Loucy (cell line): ENCODE measurements around the gene ARHGEF17.

Source experiments
- H2AFZ ChIP-seq: fragments of 200-600 bp; sonication (generic); 2 replicates; pipeline ENCODE4 v1.6.0; 2016; ENCODE audit warnings: antibody characterized with exemption, mild to moderate bottlenecking, low read length, moderate library complexity
- H3F3A ChIP-seq: fragments of 200-600 bp; 2 replicates; pipeline ENCODE4 v1.6.0; 2016; ENCODE audit warnings: antibody characterized with exemption, low read depth, mild to moderate bottlenecking
- H3K27me3 ChIP-seq: fragments of 200-600 bp; sonication (generic); 2 replicates; pipeline ENCODE4 v1.6.1; 2014; ENCODE audit warnings: low read length, mild to moderate bottlenecking; ENCODE audit not compliant: insufficient read depth, poor library complexity, severe bottlenecking
- H3K36me3 ChIP-seq: fragments of 200-600 bp; sonication (generic); 2 replicates; pipeline ENCODE4 v1.6.1; 2016; ENCODE audit warnings: low read length; ENCODE audit not compliant: insufficient read depth
- H3K4me1 ChIP-seq: fragments of 200-600 bp; sonication (generic); 2 replicates; pipeline ENCODE4 v1.5.1; 2014; ENCODE audit warnings: low read length, mild to moderate bottlenecking; ENCODE audit not compliant: insufficient read depth, poor library complexity, severe bottlenecking
- H3K4me2 ChIP-seq: fragments of 200-600 bp; sonication (generic); 2 replicates; pipeline ENCODE4 v1.6.0; 2014; ENCODE audit warnings: antibody characterized with exemption, low read length, low read depth, mild to moderate bottlenecking; ENCODE audit not compliant: poor library complexity, severe bottlenecking
- H3K4me3 ChIP-seq: fragments of 200-600 bp; sonication (generic); 2 replicates; pipeline ENCODE4 v1.5.1; 2014; ENCODE audit warnings: low read length, mild to moderate bottlenecking, mixed read lengths; ENCODE audit not compliant: poor library complexity, severe bottlenecking
- H3K79me2 ChIP-seq: fragments of 200-600 bp; sonication (generic); 2 replicates; pipeline ENCODE4 v1.6.1; 2014; ENCODE audit warnings: low read length; ENCODE audit not compliant: insufficient read depth
- H3K9ac ChIP-seq: fragments of 200-600 bp; sonication (generic); 2 replicates; pipeline ENCODE4 v1.6.0; 2014; ENCODE audit warnings: mild to moderate bottlenecking, low read depth, low read length, moderate library complexity; ENCODE audit not compliant: poor library complexity, severe bottlenecking
- H3K9me2 ChIP-seq: fragments of 200-600 bp; sonication (generic); replicated peaks from 2 replicates; pipeline ENCODE4 v1.6.1; 2016; ENCODE audit warnings: low read depth, low read length, mixed read lengths
- H3K9me3 ChIP-seq: fragments of 200-600 bp; sonication (generic); 2 replicates; pipeline ENCODE4 v1.6.1; 2014; ENCODE audit warnings: mild to moderate bottlenecking, antibody characterized with exemption, low read length, low read depth; ENCODE audit not compliant: insufficient read depth
- H4K20me1 ChIP-seq: fragments of 200-600 bp; sonication (generic); 2 replicates; pipeline ENCODE4 v1.6.0; 2014; ENCODE audit warnings: antibody characterized with exemption, low read length, mild to moderate bottlenecking; ENCODE audit not compliant: insufficient read depth, poor library complexity, severe bottlenecking
- CTCF ChIP-seq: fragments of 200-600 bp; sonication (generic); conservative IDR thresholded peaks from 2 replicates; pipeline ENCODE4 v1.5.1; 2014; ENCODE audit warnings: mild to moderate bottlenecking, antibody characterized with exemption, low read length
- EZH2phosphoT487 ChIP-seq: fragments of 200-600 bp; IDR thresholded peaks from 2 replicates; pipeline ENCODE4 v1.6.1; 2018; ENCODE audit warnings: antibody characterized with exemption, mild to moderate bottlenecking, moderate library complexity, borderline replicate concordance

ARHGEF17 gene

GRCh38 chr11:73283276-73284000 is 24.6 kb upstream of the ARHGEF17 start:
- H3K36me3 ChIP-seq = no peaks in the 10 kb centered on the region
- TF ChIP-seq CTCF (no peak), EZH2phosphoT487 (no peak)
- no peak overlapping the region for H3K4me3 ChIP-seq
- H3K9me3 ChIP-seq = no peaks in the 10 kb centered on the region
- no peaks in the 10 kb centered on the region for H3K79me2 ChIP-seq
- no peak overlapping the region for H3K4me2 ChIP-seq
- no peaks in the 10 kb centered on the region for H3K27me3 ChIP-seq
- no peaks in the 10 kb centered on the region for H3F3A ChIP-seq
- peaks cover 22% of the 10 kb centered on the region for H3K4me1 ChIP-seq
- no peaks in the 10 kb centered on the region for H3K9me2 ChIP-seq
- H4K20me1 ChIP-seq = no peaks in the 10 kb centered on the region
- H2AFZ ChIP-seq = no peak overlapping the region
- no peak overlapping the region for H3K9ac ChIP-seq

- no peaks in the 10 kb centered on the region for H3F3A ChIP-seq
- no peaks in the 10 kb centered on the region for H4K20me1 ChIP-seq
- H3K27me3 ChIP-seq = no peaks in the 10 kb centered on the region
- TF ChIP-seq EZH2phosphoT487 (no peak), CTCF (no peak)
- no peak overlapping the region for H3K9ac ChIP-seq
- no peaks in the 10 kb centered on the region for H3K9me3 ChIP-seq
- no peaks in the 10 kb centered on the region for H3K9me2 ChIP-seq
- peaks cover 29% of the 10 kb centered on the region for H3K4me1 ChIP-seq
- no peak overlapping the region for H3K4me2 ChIP-seq
- H3K79me2 ChIP-seq = no peaks in the 10 kb centered on the region
- H2AFZ ChIP-seq = no peak overlapping the region
- H3K4me3 ChIP-seq = no peak overlapping the region
- H3K36me3 ChIP-seq = no peaks in the 10 kb centered on the region
Measured at GRCh38 chr11:73284106-73284505, 24.0 kb upstream of the ARHGEF17 start.

GRCh38 chr11:73285721-73286120 is 22.4 kb upstream of the ARHGEF17 start:
- Histone ChIP-seq H3K4me3 (no peak overlapping the region), H3K4me2 (no peak overlapping the region), H3K79me2 (no peaks in the 10 kb centered on the region), H3K36me3 (no peaks in the 10 kb centered on the region), H2AFZ (no peak overlapping the region), H3K9me2 (no peaks in the 10 kb centered on the region), H4K20me1 (no peaks in the 10 kb centered on the region), H3F3A (no peaks in the 10 kb centered on the region), H3K9ac (no peak overlapping the region), H3K9me3 (no peaks in the 10 kb centered on the region), H3K27me3 (no peaks in the 10 kb centered on the region), H3K4me1 (peaks cover 29% of the 10 kb centered on the region)
- TF ChIP-seq CTCF (no peak), EZH2phosphoT487 (no peak)
